ENCODE measurements around the gene RPUSD1. TPM values are rescaled to one million over a fixed set of nuclear protein-coding genes. Genes with fewer than 3 reads are reported as not detected.

The RPUSD1 gene
- polyA plus RNA-seq, 4 donors, result 17.6 to 26.2 (median 21.6) TPM

GRCh38 chr16:741986-742629, 46.1 kb downstream of the RPUSD1 start:
- no peak overlapping the region for H3K4me3 ChIP-seq (ENCODE audit: low read depth in 1 of 3, low read length in 3 of 3)
- no peak for DNase-seq
- H3K36me3 ChIP-seq (ENCODE audit: control insufficient read depth in 3 of 3, insufficient read depth in 2 of 3, low read depth in 1 of 3, low read length in 3 of 3), result peaks cover 0 to 22% (median 2%) of the 10 kb centered on the region in 3 donors
- H3K4me1 ChIP-seq (ENCODE audit: control insufficient read depth in 3 of 3, insufficient read depth in 2 of 3, low read depth in 1 of 3, low read length in 2 of 3), result peaks cover 0 to 10% (median 3%) of the 10 kb centered on the region in 3 donors
- H3K9me3 ChIP-seq (ENCODE audit: control insufficient read depth in 2 of 2, insufficient read depth in 1 of 2, low read depth in 1 of 2, low read length in 1 of 2), result no peaks in the 10 kb centered on the region
- FAIRE-seq, result no peak
- H3K27ac ChIP-seq (ENCODE audit: low read depth in 1 of 3, low read length in 2 of 3), result no peak overlapping the region
- 83 to 91% (median 83%) methylated on average over 15 of the region's 15 CpGs for WGBS, 3 donors
- H3K27me3 ChIP-seq (ENCODE audit: control insufficient read depth in 3 of 3, insufficient read depth in 3 of 3, low read length in 3 of 3), result no peaks in the 10 kb centered on the region

- Histone ChIP-seq H3K4me1 (ENCODE audit: control insufficient read depth in 3 of 3, insufficient read depth in 2 of 3, low read depth in 1 of 3, low read length in 2 of 3) (peaks cover 0 to 10% (median 3%) of the 10 kb centered on the region in 3 donors), H3K9me3 (ENCODE audit: control insufficient read depth in 2 of 2, insufficient read depth in 1 of 2, low read depth in 1 of 2, low read length in 1 of 2) (no peaks in the 10 kb centered on the region), H3K27ac (ENCODE audit: low read depth in 1 of 3, low read length in 2 of 3) (peak within 1 kb of the TSS; percentile 15 to 79 (median 72)), H3K27me3 (ENCODE audit: control insufficient read depth in 3 of 3, insufficient read depth in 3 of 3, low read length in 3 of 3) (no peaks in the 10 kb centered on the region), H3K4me3 (ENCODE audit: low read depth in 1 of 3, low read length in 3 of 3) (peak within 1 kb of the TSS; percentile 70 to 96 (median 96)), H3K36me3 (ENCODE audit: control insufficient read depth in 3 of 3, insufficient read depth in 2 of 3, low read depth in 1 of 3, low read length in 3 of 3) (peaks cover 0 to 34% (median 3%) of the 10 kb centered on the region in 3 donors)
- FAIRE-seq (no peak), DNase-seq (peak; percentile 89 to 96)
- 0 to 1% (median 0%) methylated on average over 67 to 79 of the region's 79 CpGs for WGBS, 3 donors
These were observed 47.2 kb downstream of the RPUSD1 start, which contains the start of gene CIAO3 for GRCh38 chr16:740764-741505. CIAO3 (minus strand) TSS chr16:740997; CDS start chr16:740985, 12 bp downstream.

GRCh38 chr16:740459-740763, 47.8 kb downstream of the RPUSD1 start:
- Histone ChIP-seq H3K27me3 (ENCODE audit: control insufficient read depth in 3 of 3, insufficient read depth in 3 of 3, low read length in 3 of 3) (no peaks in the 10 kb centered on the region), H3K4me3 (ENCODE audit: low read depth in 1 of 3, low read length in 3 of 3) (peak overlapping the region; percentile 70 to 96 (median 96)), H3K36me3 (ENCODE audit: control insufficient read depth in 3 of 3, insufficient read depth in 2 of 3, low read depth in 1 of 3, low read length in 3 of 3) (peaks cover 0 to 39% (median 3%) of the 10 kb centered on the region in 3 donors), H3K4me1 (ENCODE audit: control insufficient read depth in 3 of 3, insufficient read depth in 2 of 3, low read depth in 1 of 3, low read length in 2 of 3) (peaks cover 0 to 10% (median 3%) of the 10 kb centered on the region in 3 donors), H3K27ac (ENCODE audit: low read depth in 1 of 3, low read length in 2 of 3) (peak overlapping the region; percentile 1 to 79 (median 72)), H3K9me3 (ENCODE audit: control insufficient read depth in 2 of 2, insufficient read depth in 1 of 2, low read depth in 1 of 2, low read length in 1 of 2) (no peaks in the 10 kb centered on the region)
- FAIRE-seq (no peak), DNase-seq (no peak)
- 0 to 2% (median 0%) methylated on average over 12 to 22 of the region's 22 CpGs for WGBS, 3 donors

- no peaks in the 10 kb centered on the region for H3K27me3 ChIP-seq (ENCODE audit: control insufficient read depth in 3 of 3, insufficient read depth in 3 of 3, low read length in 3 of 3)
- H3K27ac ChIP-seq (ENCODE audit: low read depth in 1 of 3, low read length in 2 of 3), result peak overlapping the region in 2 of 3 donors; percentile 72 to 79
- H3K4me1 ChIP-seq (ENCODE audit: control insufficient read depth in 3 of 3, insufficient read depth in 2 of 3, low read depth in 1 of 3, low read length in 2 of 3), result peaks cover 0 to 10% (median 3%) of the 10 kb centered on the region in 3 donors
- peak overlapping the region; percentile 70 to 96 (median 96) for H3K4me3 ChIP-seq (ENCODE audit: low read depth in 1 of 3, low read length in 3 of 3)
- H3K36me3 ChIP-seq (ENCODE audit: control insufficient read depth in 3 of 3, insufficient read depth in 2 of 3, low read depth in 1 of 3, low read length in 3 of 3), result peaks cover 0 to 45% (median 3%) of the 10 kb centered on the region in 3 donors
- no peak for FAIRE-seq
- DNase-seq, result peak in 1 of 2 donors; percentile 60
- WGBS, 3 donors, result 33 to 43% (median 40%) methylated on average over 36 to 38 of the region's 38 CpGs
- H3K9me3 ChIP-seq (ENCODE audit: control insufficient read depth in 2 of 2, insufficient read depth in 1 of 2, low read depth in 1 of 2, low read length in 1 of 2), result no peaks in the 10 kb centered on the region
These were observed 48.4 kb downstream of the RPUSD1 start for GRCh38 chr16:739560-740458.

- 95 to 96% (median 96%) methylated on average over 29 of the region's 29 CpGs for WGBS, 3 donors
- no peaks in the 10 kb centered on the region for H3K27me3 ChIP-seq (ENCODE audit: control insufficient read depth in 3 of 3, insufficient read depth in 3 of 3, low read length in 3 of 3)
- H3K4me3 ChIP-seq (ENCODE audit: low read depth in 1 of 3, low read length in 3 of 3), result no peak overlapping the region
- H3K27ac ChIP-seq (ENCODE audit: low read depth in 1 of 3, low read length in 2 of 3), result no peak overlapping the region
- DNase-seq (no peak), FAIRE-seq (no peak)
- H3K36me3 ChIP-seq (ENCODE audit: control insufficient read depth in 3 of 3, insufficient read depth in 2 of 3, low read depth in 1 of 3, low read length in 3 of 3), result peaks cover 2 to 73% (median 12%) of the 10 kb centered on the region in 3 donors
- no peaks in the 10 kb centered on the region for H3K9me3 ChIP-seq (ENCODE audit: control insufficient read depth in 2 of 2, insufficient read depth in 1 of 2, low read depth in 1 of 2, low read length in 1 of 2)
- peaks cover 0 to 10% (median 3%) of the 10 kb centered on the region in 3 donors for H3K4me1 ChIP-seq (ENCODE audit: control insufficient read depth in 3 of 3, insufficient read depth in 2 of 3, low read depth in 1 of 3, low read length in 2 of 3)
These were observed 51.2 kb downstream of the RPUSD1 start for GRCh38 chr16:736936-737481.

GRCh38 chr16:735982-736453, 52.2 kb downstream of the RPUSD1 start:
- DNase-seq (no peak), FAIRE-seq (no peak)
- no peaks in the 10 kb centered on the region for H3K9me3 ChIP-seq (ENCODE audit: control insufficient read depth in 2 of 2, insufficient read depth in 1 of 2, low read depth in 1 of 2, low read length in 1 of 2)
- H3K27ac ChIP-seq (ENCODE audit: low read depth in 1 of 3, low read length in 2 of 3), result no peak overlapping the region
- peaks cover 2 to 83% (median 12%) of the 10 kb centered on the region in 3 donors for H3K36me3 ChIP-seq (ENCODE audit: control insufficient read depth in 3 of 3, insufficient read depth in 2 of 3, low read depth in 1 of 3, low read length in 3 of 3)
- H3K27me3 ChIP-seq (ENCODE audit: control insufficient read depth in 3 of 3, insufficient read depth in 3 of 3, low read length in 3 of 3), result no peaks in the 10 kb centered on the region
- 76 to 91% (median 80%) methylated on average over 13 of the region's 13 CpGs for WGBS, 3 donors
- H3K4me3 ChIP-seq (ENCODE audit: low read depth in 1 of 3, low read length in 3 of 3), result no peak overlapping the region
- H3K4me1 ChIP-seq (ENCODE audit: control insufficient read depth in 3 of 3, insufficient read depth in 2 of 3, low read depth in 1 of 3, low read length in 2 of 3), result peaks cover 0 to 7% (median 3%) of the 10 kb centered on the region in 3 donors

GRCh38 chr16:734981-735881, 53.0 kb downstream of the RPUSD1 start:
- Histone ChIP-seq H3K9me3 (ENCODE audit: control insufficient read depth in 2 of 2, insufficient read depth in 1 of 2, low read depth in 1 of 2, low read length in 1 of 2) (no peaks in the 10 kb centered on the region), H3K4me1 (ENCODE audit: control insufficient read depth in 3 of 3, insufficient read depth in 2 of 3, low read depth in 1 of 3, low read length in 2 of 3) (peaks cover 0 to 7% (median 3%) of the 10 kb centered on the region in 3 donors), H3K36me3 (ENCODE audit: control insufficient read depth in 3 of 3, insufficient read depth in 2 of 3, low read depth in 1 of 3, low read length in 3 of 3) (peaks cover 2 to 91% (median 12%) of the 10 kb centered on the region in 3 donors), H3K27ac (ENCODE audit: low read depth in 1 of 3, low read length in 2 of 3) (no peak overlapping the region), H3K27me3 (ENCODE audit: control insufficient read depth in 3 of 3, insufficient read depth in 3 of 3, low read length in 3 of 3) (no peaks in the 10 kb centered on the region), H3K4me3 (ENCODE audit: low read depth in 1 of 3, low read length in 3 of 3) (no peak overlapping the region)
- WGBS, 3 donors, result 93 to 94% (median 94%) methylated on average over 25 of the region's 25 CpGs
- FAIRE-seq, result no peak
- DNase-seq, result no peak

Data from small intestine (tissue), 7 donors.